ENCODE data around the gene IL9R.

DNA sequence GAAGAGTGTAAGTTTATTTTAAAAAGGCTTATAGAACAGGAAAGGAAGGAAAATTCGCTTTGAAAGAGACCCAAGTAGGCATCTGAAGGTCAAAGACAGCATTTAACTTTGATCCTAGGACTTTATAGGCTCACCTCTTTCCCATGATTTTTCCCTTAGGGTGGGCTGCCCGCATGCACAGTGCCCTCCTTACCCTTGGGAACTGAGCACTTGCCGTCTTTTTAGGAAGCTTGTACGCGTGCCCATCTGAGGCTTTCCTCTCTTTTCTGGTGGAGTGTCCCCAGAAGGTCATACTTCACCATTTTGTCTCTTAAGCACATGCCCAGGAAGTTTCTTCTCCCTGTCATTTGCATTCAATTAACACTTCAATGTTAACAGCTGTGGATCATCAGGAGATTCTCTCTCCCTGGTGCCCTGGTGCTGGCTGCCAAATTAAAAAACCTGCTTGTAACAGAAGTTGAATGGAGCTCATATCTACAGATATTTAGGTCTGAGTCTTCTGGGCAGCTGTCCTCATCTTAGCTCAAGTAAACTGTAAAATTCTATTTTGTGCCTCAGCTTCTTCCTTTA is 38.4 kb upstream of the IL9R start:
- TF ChIP-seq POLR2A (IDR thresholded peaks at IDR 0.05; ENCODE audit: borderline replicate concordance, extremely low read depth, insufficient read depth, insufficient read length) (no peak), EGR1 (IDR thresholded peaks at IDR 0.05; ENCODE audit: low read depth) (no peak), EZH2phosphoT487 (IDR thresholded peaks at IDR 0.05; ENCODE audit: borderline replicate concordance) (no peak), TCF7L2 (IDR thresholded peaks at IDR 0.05; ENCODE audit: borderline replicate concordance, extremely low read depth, insufficient read depth, insufficient read length) (no peak), ELF1 (IDR thresholded peaks at IDR 0.05; ENCODE audit: borderline replicate concordance, low read depth) (no peak), ZNF274 (IDR thresholded peaks at IDR 0.05; ENCODE audit: low read depth, low read length) (no peak)
- TF ChIP-seq, protein P1, sequence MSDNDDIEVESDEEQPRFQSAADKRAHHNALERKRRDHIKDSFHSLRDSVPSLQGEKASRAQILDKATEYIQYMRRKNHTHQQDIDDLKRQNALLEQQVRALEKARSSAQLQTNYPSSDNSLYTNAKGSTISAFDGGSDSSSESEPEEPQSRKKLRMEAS (IDR thresholded peaks at IDR 0.05), result no peak
- TF ChIP-seq, protein P2, sequence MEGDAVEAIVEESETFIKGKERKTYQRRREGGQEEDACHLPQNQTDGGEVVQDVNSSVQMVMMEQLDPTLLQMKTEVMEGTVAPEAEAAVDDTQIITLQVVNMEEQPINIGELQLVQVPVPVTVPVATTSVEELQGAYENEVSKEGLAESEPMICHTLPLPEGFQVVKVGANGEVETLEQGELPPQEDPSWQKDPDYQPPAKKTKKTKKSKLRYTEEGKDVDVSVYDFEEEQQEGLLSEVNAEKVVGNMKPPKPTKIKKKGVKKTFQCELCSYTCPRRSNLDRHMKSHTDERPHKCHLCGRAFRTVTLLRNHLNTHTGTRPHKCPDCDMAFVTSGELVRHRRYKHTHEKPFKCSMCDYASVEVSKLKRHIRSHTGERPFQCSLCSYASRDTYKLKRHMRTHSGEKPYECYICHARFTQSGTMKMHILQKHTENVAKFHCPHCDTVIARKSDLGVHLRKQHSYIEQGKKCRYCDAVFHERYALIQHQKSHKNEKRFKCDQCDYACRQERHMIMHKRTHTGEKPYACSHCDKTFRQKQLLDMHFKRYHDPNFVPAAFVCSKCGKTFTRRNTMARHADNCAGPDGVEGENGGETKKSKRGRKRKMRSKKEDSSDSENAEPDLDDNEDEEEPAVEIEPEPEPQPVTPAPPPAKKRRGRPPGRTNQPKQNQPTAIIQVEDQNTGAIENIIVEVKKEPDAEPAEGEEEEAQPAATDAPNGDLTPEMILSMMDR (IDR thresholded peaks at IDR 0.05 in 2 of 3, conservative IDR thresholded peaks at IDR 0.05 in 1 of 3; ENCODE audit: borderline replicate concordance in 1 of 3, insufficient read depth in 1 of 3, low read depth in 2 of 3, low read length in 2 of 3), result no peak
- TF ChIP-seq, protein P3, sequence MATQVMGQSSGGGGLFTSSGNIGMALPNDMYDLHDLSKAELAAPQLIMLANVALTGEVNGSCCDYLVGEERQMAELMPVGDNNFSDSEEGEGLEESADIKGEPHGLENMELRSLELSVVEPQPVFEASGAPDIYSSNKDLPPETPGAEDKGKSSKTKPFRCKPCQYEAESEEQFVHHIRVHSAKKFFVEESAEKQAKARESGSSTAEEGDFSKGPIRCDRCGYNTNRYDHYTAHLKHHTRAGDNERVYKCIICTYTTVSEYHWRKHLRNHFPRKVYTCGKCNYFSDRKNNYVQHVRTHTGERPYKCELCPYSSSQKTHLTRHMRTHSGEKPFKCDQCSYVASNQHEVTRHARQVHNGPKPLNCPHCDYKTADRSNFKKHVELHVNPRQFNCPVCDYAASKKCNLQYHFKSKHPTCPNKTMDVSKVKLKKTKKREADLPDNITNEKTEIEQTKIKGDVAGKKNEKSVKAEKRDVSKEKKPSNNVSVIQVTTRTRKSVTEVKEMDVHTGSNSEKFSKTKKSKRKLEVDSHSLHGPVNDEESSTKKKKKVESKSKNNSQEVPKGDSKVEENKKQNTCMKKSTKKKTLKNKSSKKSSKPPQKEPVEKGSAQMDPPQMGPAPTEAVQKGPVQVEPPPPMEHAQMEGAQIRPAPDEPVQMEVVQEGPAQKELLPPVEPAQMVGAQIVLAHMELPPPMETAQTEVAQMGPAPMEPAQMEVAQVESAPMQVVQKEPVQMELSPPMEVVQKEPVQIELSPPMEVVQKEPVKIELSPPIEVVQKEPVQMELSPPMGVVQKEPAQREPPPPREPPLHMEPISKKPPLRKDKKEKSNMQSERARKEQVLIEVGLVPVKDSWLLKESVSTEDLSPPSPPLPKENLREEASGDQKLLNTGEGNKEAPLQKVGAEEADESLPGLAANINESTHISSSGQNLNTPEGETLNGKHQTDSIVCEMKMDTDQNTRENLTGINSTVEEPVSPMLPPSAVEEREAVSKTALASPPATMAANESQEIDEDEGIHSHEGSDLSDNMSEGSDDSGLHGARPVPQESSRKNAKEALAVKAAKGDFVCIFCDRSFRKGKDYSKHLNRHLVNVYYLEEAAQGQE (IDR thresholded peaks at IDR 0.05; ENCODE audit: low read depth), result no peak

All from HCT116 (cell line).